Measurements from ENCODE around the gene WNT7B. TPM values are rescaled to one million over a fixed set of nuclear protein-coding genes. Genes with fewer than 3 reads are reported as not detected.

Gene WNT7B
- total and polyA plus RNA-seq, 2 of the 8 experiments (the other 6 are each of a cell fraction or from before 2014, with no cell fraction given) = 0.14 to 0.24 TPM

DNA sequence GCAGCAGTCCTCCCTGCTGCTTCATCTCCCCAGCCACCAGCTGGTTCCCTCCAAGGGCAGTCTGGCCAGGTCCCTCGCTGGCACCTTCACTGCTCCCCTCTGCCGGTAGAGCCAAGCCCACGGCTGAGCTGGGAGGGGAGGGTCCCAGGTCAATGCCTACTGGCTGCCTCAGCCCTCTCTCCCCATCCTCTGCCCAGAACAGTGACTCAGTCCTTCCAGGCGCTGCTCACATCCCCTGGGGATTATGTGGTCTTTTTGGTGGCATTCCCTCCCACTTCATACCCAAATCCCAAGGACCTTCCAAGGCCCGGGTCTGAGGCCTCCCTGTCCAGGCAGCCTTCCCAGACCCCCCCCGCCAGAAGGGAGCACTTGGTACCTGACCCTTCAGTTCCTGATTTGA is 44.9 kb downstream of the WNT7B start:
- Histone ChIP-seq H2BK5ac (ENCODE audit: low read depth, low read length) (no peak overlapping the region), H4K8ac (ENCODE audit: extremely low read depth, insufficient read depth, low read length) (no peak overlapping the region; the same call in 1 of the 2 replicates), H3K4me2 (ENCODE audit: insufficient read depth in 1 of 2, low read depth in 2 of 2, low read length in 2 of 2) (no peak overlapping the region), H2BK15ac (ENCODE audit: low read length) (no peak overlapping the region), H3K9ac (replicated peaks in 1 of 4; ENCODE audit: extremely low read depth in 1 of 4, low read depth in 3 of 4, low read length in 3 of 4) (no peak overlapping the region), H2AFZ (ENCODE audit: low read length) (no peak overlapping the region), H2BK120ac (replicated peaks; ENCODE audit: low read depth, low read length) (no peak overlapping the region), H2AK5ac (ENCODE audit: low read depth, low read length) (no peak overlapping the region), H3K27ac (ENCODE audit: low read depth, low read length) (no peak overlapping the region), H3K79me2 (ENCODE audit: control insufficient read depth in 1 of 2, insufficient read depth in 2 of 2, low read length in 2 of 2) (no peaks in the 10 kb centered on the region), H4K20me1 (replicated peaks in 1 of 2; ENCODE audit: control insufficient read depth in 1 of 2, insufficient read depth in 2 of 2, low read length in 2 of 2) (peaks cover 0 to 2% of the 10 kb centered on the region in 2 experiments), H3K4me1 (replicated peaks in 1 of 4; ENCODE audit: control insufficient read depth in 3 of 4, insufficient read depth in 4 of 4, low read length in 3 of 4) (no peaks in the 10 kb centered on the region), H2BK20ac (ENCODE audit: low read length) (no peak overlapping the region), H4K5ac (ENCODE audit: insufficient read length, low read depth, low read length) (no peak overlapping the region), H3K27me3 (replicated peaks in 1 of 4; ENCODE audit: control insufficient read depth in 3 of 4, extremely low read depth in 1 of 4, insufficient read depth in 3 of 4, low read length in 3 of 4) (no peaks in the 10 kb centered on the region; a peak in 1 of 7 replicates), H3K23ac (ENCODE audit: insufficient read length) (no peak overlapping the region), H2BK12ac (ENCODE audit: low read depth, low read length) (no peak overlapping the region), H3K4ac (replicated peaks; ENCODE audit: insufficient read length, low read depth, low read length) (no peak overlapping the region), H3K9me3 (ENCODE audit: insufficient read depth in 2 of 2, low read depth in 1 of 2, low read length in 1 of 2) (no peaks in the 10 kb centered on the region), H3K14ac (ENCODE audit: insufficient read length) (no peak overlapping the region), H3K18ac (ENCODE audit: extremely low read depth, low read length) (no peak overlapping the region; the same call in 1 of the 2 replicates), H3K36me3 (ENCODE audit: control insufficient read depth in 2 of 4, insufficient read depth in 4 of 4, low read length in 3 of 4) (no peaks in the 10 kb centered on the region), H3K4me3 (ENCODE audit: extremely low read depth in 1 of 4, insufficient read depth in 2 of 4, low read depth in 3 of 4, low read length in 4 of 4) (no peak overlapping the region), H3K79me1 (ENCODE audit: low read depth, low read length) (peaks cover 4% of the 10 kb centered on the region; the same call in 1 of the 2 replicates), H4K91ac (replicated peaks; ENCODE audit: insufficient read length, low read length) (peak overlapping the region; percentile 53), H3K56ac (replicated peaks; ENCODE audit: insufficient read length, low read depth, low read length) (no peak overlapping the region), H3K23me2 (ENCODE audit: low read depth, low read length) (peaks cover 7% of the 10 kb centered on the region; the same call in 1 of the 2 replicates)
- DNase-seq (ENCODE audit: low read depth in 1 of 2, low spot score in 2 of 2) = no peak
- no peak for FAIRE-seq
- ChIA-PET POLR2A (ENCODE audit: partially characterized antibody) (interaction anchor here (0.6 to 1.4 kb wide), 2 partner anchors 24 to 31 kb away, joined by 3 to 4 read pairs; no protein-coding TSS in a partner anchor), CTCF (ENCODE audit: partially characterized antibody) (interaction anchor here (0.7 kb wide), 1 partner anchor 66 kb away, joined by 3 read pairs; no protein-coding TSS in a partner anchor)
- WGBS, 2 experiments (ENCODE audit: extremely low coverage in 1 of 2, insufficient coverage in 1 of 2, insufficient read length in 1 of 2, insufficient replicate concordance in 2 of 2, low coverage in 1 of 2, low lambda C conversion rate in 2 of 2, missing lambda C conversion rate in 1 of 2) = 81% methylated on average over 6 of the region's 6 CpGs; no CpG with 5 or more reads in 1 of the 2 experiments
- TF ChIP-seq SP1 (IDR thresholded peaks at IDR 0.05; ENCODE audit: low read depth, low read length) = no peak
- TF ChIP-seq CBX5 (IDR thresholded peaks at IDR 0.05; ENCODE audit: low read depth, low read length) = no peak
- no peak for TF ChIP-seq HDAC6 (IDR thresholded peaks at IDR 0.05; ENCODE audit: low read depth, low read length)
- TF ChIP-seq ASH2L (IDR thresholded peaks at IDR 0.05; ENCODE audit: low read length) = no peak
- TF ChIP-seq RXRA (IDR thresholded peaks at IDR 0.05; ENCODE audit: insufficient read depth, low read depth, low read length) = no peak
- no peak for TF ChIP-seq HDAC2 (IDR thresholded peaks at IDR 0.05; ENCODE audit: borderline replicate concordance in 1 of 2, low read depth in 2 of 2, low read length in 2 of 2)
